Progenitor cell of endocrine pancreas (in vitro differentiated cells): Measurements from ENCODE around the gene SLIT3. TPM values are rescaled to one million over a fixed set of nuclear protein-coding genes. Genes with fewer than 3 reads are reported as not detected.

Experiments used
- DNase-seq: peaks from one replicate; pipeline ENCODE4 v3.0.0; 2021; ENCODE audit warnings: low spot score; ENCODE audit not compliant: unreplicated experiment
- H3K27ac Mint-ChIP-seq: 2 replicates; pipeline ENCODE4 v1.8.0; 2021; ENCODE audit warnings: mild to moderate bottlenecking, moderate library complexity, mixed read lengths
- H3K27me3 Mint-ChIP-seq: 2 replicates; pipeline ENCODE4 v1.8.0; 2021; ENCODE audit warnings: mixed read lengths
- H3K36me3 Mint-ChIP-seq: 2 replicates; pipeline ENCODE4 v1.8.0; 2022; ENCODE audit warnings: mixed read lengths; ENCODE audit not compliant: insufficient read depth
- H3K4me1 Mint-ChIP-seq: 2 replicates; pipeline ENCODE4 v1.8.0; 2021; ENCODE audit warnings: low read depth, mixed read lengths
- H3K4me3 Mint-ChIP-seq: 2 replicates; pipeline ENCODE4 v1.8.0; 2021; ENCODE audit warnings: low read depth, mild to moderate bottlenecking, moderate library complexity, mixed read lengths
- H3K9me3 Mint-ChIP-seq: 2 replicates; pipeline ENCODE4 v1.8.0; 2021; ENCODE audit warnings: low read depth, mixed read lengths
- total RNA-seq: library from RNA; stranded (reverse); gene quantifications from 2 replicates; pipeline ENCODE4 v1.2.1, GENCODE V29; 2021
- TF ChIP-seq, protein P1 (sequence below): fragments of 200-600 bp; sonication (generic); IDR thresholded peaks from one replicate; pipeline ENCODE4 v1.5.0; 2021; ENCODE audit warnings: antibody characterized with exemption, mild to moderate bottlenecking; ENCODE audit not compliant: unreplicated experiment

The SLIT3 gene
- total RNA-seq, 1 donor from 2014 or later, result 18.8 TPM

DNA sequence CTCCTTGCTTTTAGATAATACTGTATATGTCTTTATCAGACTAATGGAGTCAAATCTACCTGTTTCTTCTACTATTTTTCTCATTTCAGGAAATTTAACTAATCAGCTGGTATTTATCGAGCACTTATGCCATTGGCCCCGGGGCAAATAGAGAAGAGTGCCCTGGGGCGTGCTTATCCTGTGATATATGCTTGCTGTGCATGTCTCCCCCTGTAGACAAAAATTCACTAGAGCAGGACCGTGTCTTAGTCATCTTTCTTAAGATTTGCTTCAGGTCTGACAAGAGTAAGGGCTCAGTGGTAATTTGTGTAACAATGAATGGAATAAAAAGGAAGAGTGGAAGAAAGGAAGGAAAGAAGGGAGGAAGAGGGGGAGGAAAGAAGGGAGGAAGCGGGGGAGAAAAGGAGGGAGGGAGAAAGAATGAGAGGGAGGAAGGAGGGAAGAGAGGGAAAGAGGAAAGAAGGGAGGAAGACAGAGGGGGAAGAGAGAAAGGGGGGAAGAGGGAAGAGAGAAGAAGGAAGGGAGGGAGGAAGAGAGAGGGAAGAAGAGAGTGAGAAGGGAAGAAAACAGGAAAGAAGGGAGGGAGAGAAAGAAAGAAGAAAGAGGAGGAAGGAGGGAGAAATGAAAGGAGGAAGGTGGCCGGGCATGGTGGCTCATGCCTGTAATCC is 426.1 kb downstream of the SLIT3 start:
- Mint-ChIP-seq H3K9me3 (no peaks in the 10 kb centered on the region), H3K4me3 (no peak overlapping the region), H3K27me3 (peaks cover 5% of the 10 kb centered on the region), H3K4me1 (peaks cover 28% of the 10 kb centered on the region), H3K27ac (peak overlapping the region; percentile 8), H3K36me3 (no peaks in the 10 kb centered on the region)
- TF ChIP-seq, protein P1, sequence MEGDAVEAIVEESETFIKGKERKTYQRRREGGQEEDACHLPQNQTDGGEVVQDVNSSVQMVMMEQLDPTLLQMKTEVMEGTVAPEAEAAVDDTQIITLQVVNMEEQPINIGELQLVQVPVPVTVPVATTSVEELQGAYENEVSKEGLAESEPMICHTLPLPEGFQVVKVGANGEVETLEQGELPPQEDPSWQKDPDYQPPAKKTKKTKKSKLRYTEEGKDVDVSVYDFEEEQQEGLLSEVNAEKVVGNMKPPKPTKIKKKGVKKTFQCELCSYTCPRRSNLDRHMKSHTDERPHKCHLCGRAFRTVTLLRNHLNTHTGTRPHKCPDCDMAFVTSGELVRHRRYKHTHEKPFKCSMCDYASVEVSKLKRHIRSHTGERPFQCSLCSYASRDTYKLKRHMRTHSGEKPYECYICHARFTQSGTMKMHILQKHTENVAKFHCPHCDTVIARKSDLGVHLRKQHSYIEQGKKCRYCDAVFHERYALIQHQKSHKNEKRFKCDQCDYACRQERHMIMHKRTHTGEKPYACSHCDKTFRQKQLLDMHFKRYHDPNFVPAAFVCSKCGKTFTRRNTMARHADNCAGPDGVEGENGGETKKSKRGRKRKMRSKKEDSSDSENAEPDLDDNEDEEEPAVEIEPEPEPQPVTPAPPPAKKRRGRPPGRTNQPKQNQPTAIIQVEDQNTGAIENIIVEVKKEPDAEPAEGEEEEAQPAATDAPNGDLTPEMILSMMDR, result peak; percentile 37
- no peak for DNase-seq

DNA sequence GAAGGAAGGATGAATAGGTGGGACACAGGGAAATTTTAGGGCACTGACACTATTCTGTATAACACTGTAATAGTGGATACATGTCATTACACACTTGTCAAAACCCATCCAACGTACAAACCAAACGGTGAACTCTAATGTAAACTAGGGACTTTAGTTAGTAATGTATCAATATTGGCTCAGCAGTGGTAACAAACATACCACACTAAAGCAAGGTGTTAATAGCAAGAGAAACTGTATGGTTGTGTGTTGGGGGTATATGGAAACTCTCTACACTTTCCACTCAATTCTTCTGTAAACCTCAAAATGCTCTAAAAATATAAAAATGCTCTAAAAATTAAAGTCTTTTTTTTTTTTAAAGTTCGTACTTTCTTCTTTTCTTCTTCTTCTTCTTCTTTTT is 428.7 kb downstream of the SLIT3 start:
- DNase-seq, result no peak
- H3K4me3 Mint-ChIP-seq, result no peak overlapping the region
- no peaks in the 10 kb centered on the region for H3K9me3 Mint-ChIP-seq
- TF ChIP-seq, protein P1, result no peak
- H3K4me1 Mint-ChIP-seq, result peaks cover 15% of the 10 kb centered on the region
- no peaks in the 10 kb centered on the region for H3K36me3 Mint-ChIP-seq
- peaks cover 5% of the 10 kb centered on the region for H3K27me3 Mint-ChIP-seq
- no peak overlapping the region for H3K27ac Mint-ChIP-seq

DNA sequence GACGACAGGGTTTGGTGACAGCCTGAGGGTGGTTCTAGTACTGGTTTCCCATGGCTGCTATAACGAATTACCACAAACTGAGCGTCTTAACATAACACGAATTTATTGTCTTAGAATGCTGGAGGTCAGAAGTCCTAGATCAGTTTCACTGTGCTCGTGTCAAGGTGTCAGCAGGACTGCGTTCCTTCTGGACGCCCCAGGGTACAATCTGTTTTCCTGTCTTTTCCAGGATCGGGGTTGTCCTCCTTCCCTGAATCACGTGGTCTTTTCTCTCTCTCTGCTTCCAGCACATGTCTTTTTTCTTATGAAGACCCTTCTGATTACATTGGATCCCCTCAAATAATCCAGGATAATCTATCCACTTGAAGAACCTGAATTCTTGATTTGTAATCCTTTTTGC is 430.0 kb downstream of the SLIT3 start:
- H3K4me3 Mint-ChIP-seq, result no peak overlapping the region
- TF ChIP-seq, protein P1, result no peak
- H3K27ac Mint-ChIP-seq, result no peak overlapping the region
- no peak for DNase-seq
- H3K9me3 Mint-ChIP-seq, result no peaks in the 10 kb centered on the region
- H3K27me3 Mint-ChIP-seq, result peaks cover 5% of the 10 kb centered on the region
- H3K4me1 Mint-ChIP-seq, result peaks cover 10% of the 10 kb centered on the region
- H3K36me3 Mint-ChIP-seq, result no peaks in the 10 kb centered on the region

DNA sequence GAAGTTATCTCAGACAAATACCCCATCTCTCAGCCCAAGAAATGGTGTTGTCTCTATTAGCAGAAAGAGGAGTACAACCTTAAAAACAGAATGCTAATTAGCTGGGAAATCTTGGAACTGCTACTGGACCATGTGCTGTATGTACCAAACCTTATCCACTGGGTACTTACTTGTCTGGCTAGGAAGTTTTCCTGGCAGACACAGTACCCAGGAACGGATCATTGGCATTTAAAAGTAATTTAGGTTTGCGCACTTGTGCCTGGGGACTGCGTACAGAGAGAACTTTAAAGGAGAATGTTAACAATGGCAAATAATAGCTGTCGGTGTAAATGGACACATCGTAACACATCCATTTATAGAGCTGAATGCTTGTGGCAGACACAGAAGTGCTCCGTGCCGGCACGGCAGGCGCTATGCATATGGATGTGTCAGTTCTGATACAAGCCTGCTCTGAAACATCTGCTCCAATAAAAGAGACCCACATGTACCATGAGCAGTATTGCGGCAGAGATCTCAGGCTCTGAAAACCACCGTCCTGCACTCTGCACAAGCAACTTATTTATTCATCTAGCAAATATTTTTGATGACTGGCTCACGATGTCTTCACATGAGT is 431.2 kb downstream of the SLIT3 start:
- no peaks in the 10 kb centered on the region for H3K36me3 Mint-ChIP-seq
- no peak overlapping the region for H3K4me3 Mint-ChIP-seq
- H3K9me3 Mint-ChIP-seq, result no peaks in the 10 kb centered on the region
- peaks cover 5% of the 10 kb centered on the region for H3K27me3 Mint-ChIP-seq
- TF ChIP-seq, protein P1, result no peak
- no peak overlapping the region for H3K27ac Mint-ChIP-seq
- peaks cover 9% of the 10 kb centered on the region for H3K4me1 Mint-ChIP-seq
- DNase-seq, result no peak

DNA sequence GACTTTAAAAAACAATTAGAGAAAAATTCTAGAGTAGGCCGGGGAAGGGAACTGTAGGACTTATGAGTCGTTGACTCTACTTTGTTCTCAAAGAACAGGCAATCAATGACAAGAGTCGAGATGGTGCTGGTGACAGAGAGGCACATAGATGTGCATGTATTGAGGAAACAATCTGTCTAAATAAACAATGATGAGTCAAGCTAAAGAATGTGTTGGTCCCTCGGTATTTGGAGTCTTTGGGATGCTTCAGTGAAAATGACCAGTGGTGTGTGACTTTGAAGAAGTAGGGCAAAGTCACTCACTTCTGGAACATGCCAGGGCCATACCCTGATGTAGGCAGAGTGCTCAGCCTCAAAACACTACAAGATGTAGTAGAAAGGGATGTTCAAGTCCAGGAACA is 433.7 kb downstream of the SLIT3 start:
- TF ChIP-seq, protein P1, result no peak
- H3K4me3 Mint-ChIP-seq, result no peak overlapping the region
- peaks cover 8% of the 10 kb centered on the region for H3K4me1 Mint-ChIP-seq
- no peak for DNase-seq
- no peak overlapping the region for H3K27ac Mint-ChIP-seq
- H3K36me3 Mint-ChIP-seq, result no peaks in the 10 kb centered on the region
- H3K9me3 Mint-ChIP-seq, result no peaks in the 10 kb centered on the region
- peaks cover 5% of the 10 kb centered on the region for H3K27me3 Mint-ChIP-seq
